NOMO-1 (cell line): Measurements from ENCODE around the gene MBOAT7.
A peak's percentile ranks its signal among the peaks of the same experiment; 100 is the strongest.
"Not testable (repeated sequence)": the region's sequence is repeated elsewhere in the genome, so short reads cannot be mapped to it uniquely, and the experiment has no call there.

Source experiments
- DNase-seq, 2 experiments: peaks; one replicate each; lab custom pipeline; 2025; ENCODE audit not compliant: unreplicated experiment in 2 of 2; lab: John Stamatoyannopoulos, UW

The MBOAT7 gene

GRCh38 chr19:54189145-54189734 lies at the start of gene MBOAT7:
Gene MBOAT7, minus strand, starts transcription at chr19:54189580. Its CDS starts 1,072 bp downstream, at chr19:54188508.
- DNase-seq, result no peak

GRCh38 chr19:54233941-54234340 lies 44.6 kb upstream of the MBOAT7 start:
- DNase-seq, result no peak

GRCh38 chr19:54231077-54231931 lies 41.9 kb upstream of the MBOAT7 start:
- peak; percentile 58 to 67 for DNase-seq

- DNase-seq, result no peak
Measured at GRCh38 chr19:54230031-54230430, 40.7 kb upstream of the MBOAT7 start.

- no peak for DNase-seq
Measured at GRCh38 chr19:54229146-54229545, 39.8 kb upstream of the MBOAT7 start.

GRCh38 chr19:54224619-54225018 lies 35.2 kb upstream of the MBOAT7 start:
- not testable (repeated sequence) for DNase-seq

- DNase-seq, result not testable (repeated sequence)
Measured at GRCh38 chr19:54223937-54224281, 34.5 kb upstream of the MBOAT7 start.

- DNase-seq, result not testable (repeated sequence)
Measured at GRCh38 chr19:54223277-54223936, 34.0 kb upstream of the MBOAT7 start.

GRCh38 chr19:54222474-54223276 lies 33.3 kb upstream of the MBOAT7 start, which contains the start of gene LILRB3:
Gene LILRB3, minus strand, starts transcription at chr19:54223007. Its CDS starts 31 bp downstream, at chr19:54222976.
- not testable (repeated sequence) for DNase-seq

- DNase-seq, result not testable (repeated sequence)
Measured at GRCh38 chr19:54221947-54222346, 32.6 kb upstream of the MBOAT7 start.

GRCh38 chr19:54219702-54220101 lies 30.3 kb upstream of the MBOAT7 start:
- not testable (repeated sequence) for DNase-seq

- no peak for DNase-seq
Measured at GRCh38 chr19:54218960-54219661, 29.7 kb upstream of the MBOAT7 start.

- no peak for DNase-seq
Measured at GRCh38 chr19:54218259-54218658, 28.9 kb upstream of the MBOAT7 start.

GRCh38 chr19:54217517-54218247 lies 28.3 kb upstream of the MBOAT7 start:
- DNase-seq, result not testable (repeated sequence)

- DNase-seq, result no peak
Measured at GRCh38 chr19:54216869-54217268, 27.5 kb upstream of the MBOAT7 start.

- not testable (repeated sequence) for DNase-seq
Measured at GRCh38 chr19:54214734-54215133, 25.4 kb upstream of the MBOAT7 start.

- not testable (repeated sequence) for DNase-seq
Measured at GRCh38 chr19:54214217-54214616, 24.8 kb upstream of the MBOAT7 start.

- DNase-seq, result no peak
Measured at GRCh38 chr19:54211235-54211634, 21.9 kb upstream of the MBOAT7 start.

- peak; percentile 31 to 36 for DNase-seq
Measured at GRCh38 chr19:54209811-54210494, 20.6 kb upstream of the MBOAT7 start.
